ENCODE measurements around the gene NPIPB6.
A peak's percentile ranks its signal among the peaks of the same experiment; 100 is the strongest.
"Not testable (repeated sequence)": the region's sequence is repeated elsewhere in the genome, so short reads cannot be mapped to it uniquely, and the experiment has no call there.

Gene NPIPB6

GRCh38 chr16:28363408-28363807 is at the start of gene NPIPB6:
NPIPB6 (minus strand) TSS chr16:28363508; CDS start chr16:28362822, 686 bp downstream.
- not testable (repeated sequence) for H3K4me3 ChIP-seq (ENCODE audit: low read length); H3K27me3 ChIP-seq (ENCODE audit: control insufficient read depth, insufficient read depth, low read length); H3K9ac ChIP-seq (ENCODE audit: low read length); H3K4me1 ChIP-seq (ENCODE audit: control insufficient read depth, insufficient read depth, low read length); H3K36me3 ChIP-seq (ENCODE audit: control insufficient read depth, insufficient read depth, low read length); H3K27ac ChIP-seq (ENCODE audit: low read depth, low read length)

GRCh38 chr16:28403220-28404072 is 40.1 kb upstream of the NPIPB6 start, which contains the start of gene EIF3CL:
EIF3CL (minus strand) TSS chr16:28403841; CDS start chr16:28403618, 223 bp downstream.
- H3K27ac ChIP-seq (ENCODE audit: low read depth, low read length); H3K4me1 ChIP-seq (ENCODE audit: control insufficient read depth, insufficient read depth, low read length); H3K9ac ChIP-seq (ENCODE audit: low read length); H3K36me3 ChIP-seq (ENCODE audit: control insufficient read depth, insufficient read depth, low read length); H3K27me3 ChIP-seq (ENCODE audit: control insufficient read depth, insufficient read depth, low read length): not testable (repeated sequence)
- peak within 1 kb of the TSS; percentile 48 for H3K4me3 ChIP-seq (ENCODE audit: low read length)

- H3K27me3 ChIP-seq (ENCODE audit: control insufficient read depth, insufficient read depth, low read length); H3K9ac ChIP-seq (ENCODE audit: low read length): not testable (repeated sequence)
Observed at GRCh38 chr16:28392054-28392453, 28.7 kb upstream of the NPIPB6 start.

GRCh38 chr16:28382177-28382867 is 19.0 kb upstream of the NPIPB6 start:
- not testable (repeated sequence) for H3K36me3 ChIP-seq (ENCODE audit: control insufficient read depth, insufficient read depth, low read length); H3K27me3 ChIP-seq (ENCODE audit: control insufficient read depth, insufficient read depth, low read length); H3K9ac ChIP-seq (ENCODE audit: low read length); H3K4me1 ChIP-seq (ENCODE audit: control insufficient read depth, insufficient read depth, low read length); H3K27ac ChIP-seq (ENCODE audit: low read depth, low read length); H3K4me3 ChIP-seq (ENCODE audit: low read length)

More at GRCh38 chr16:28392054-28392453, 28.7 kb upstream of the NPIPB6 start:
- not testable (repeated sequence) for H3K4me3 ChIP-seq (ENCODE audit: low read length); H3K4me1 ChIP-seq (ENCODE audit: control insufficient read depth, insufficient read depth, low read length); H3K36me3 ChIP-seq (ENCODE audit: control insufficient read depth, insufficient read depth, low read length); H3K27ac ChIP-seq (ENCODE audit: low read depth, low read length)

GRCh38 chr16:28377822-28378221 is 14.5 kb upstream of the NPIPB6 start:
- H3K27me3 ChIP-seq (ENCODE audit: control insufficient read depth, insufficient read depth, low read length); H3K36me3 ChIP-seq (ENCODE audit: control insufficient read depth, insufficient read depth, low read length); H3K4me3 ChIP-seq (ENCODE audit: low read length); H3K4me1 ChIP-seq (ENCODE audit: control insufficient read depth, insufficient read depth, low read length); H3K27ac ChIP-seq (ENCODE audit: low read depth, low read length); H3K9ac ChIP-seq (ENCODE audit: low read length): not testable (repeated sequence)

- not testable (repeated sequence) for H3K36me3 ChIP-seq (ENCODE audit: control insufficient read depth, insufficient read depth, low read length); H3K27ac ChIP-seq (ENCODE audit: low read depth, low read length); H3K9ac ChIP-seq (ENCODE audit: low read length); H3K4me1 ChIP-seq (ENCODE audit: control insufficient read depth, insufficient read depth, low read length); H3K4me3 ChIP-seq (ENCODE audit: low read length); H3K27me3 ChIP-seq (ENCODE audit: control insufficient read depth, insufficient read depth, low read length)
Observed at GRCh38 chr16:28377108-28377625, 13.9 kb upstream of the NPIPB6 start.

GRCh38 chr16:28375115-28375514 is 11.8 kb upstream of the NPIPB6 start:
- not testable (repeated sequence) for H3K9ac ChIP-seq (ENCODE audit: low read length); H3K36me3 ChIP-seq (ENCODE audit: control insufficient read depth, insufficient read depth, low read length); H3K27me3 ChIP-seq (ENCODE audit: control insufficient read depth, insufficient read depth, low read length); H3K4me3 ChIP-seq (ENCODE audit: low read length); H3K4me1 ChIP-seq (ENCODE audit: control insufficient read depth, insufficient read depth, low read length); H3K27ac ChIP-seq (ENCODE audit: low read depth, low read length)

GRCh38 chr16:28374281-28374680 is 11.0 kb upstream of the NPIPB6 start:
- not testable (repeated sequence) for H3K4me1 ChIP-seq (ENCODE audit: control insufficient read depth, insufficient read depth, low read length); H3K27ac ChIP-seq (ENCODE audit: low read depth, low read length); H3K9ac ChIP-seq (ENCODE audit: low read length); H3K4me3 ChIP-seq (ENCODE audit: low read length); H3K36me3 ChIP-seq (ENCODE audit: control insufficient read depth, insufficient read depth, low read length); H3K27me3 ChIP-seq (ENCODE audit: control insufficient read depth, insufficient read depth, low read length)

- not testable (repeated sequence) for H3K4me3 ChIP-seq (ENCODE audit: low read length); H3K27me3 ChIP-seq (ENCODE audit: control insufficient read depth, insufficient read depth, low read length); H3K27ac ChIP-seq (ENCODE audit: low read depth, low read length); H3K4me1 ChIP-seq (ENCODE audit: control insufficient read depth, insufficient read depth, low read length); H3K9ac ChIP-seq (ENCODE audit: low read length); H3K36me3 ChIP-seq (ENCODE audit: control insufficient read depth, insufficient read depth, low read length)
Observed at GRCh38 chr16:28367926-28368325, 4.6 kb upstream of the NPIPB6 start.

- H3K27me3 ChIP-seq (ENCODE audit: control insufficient read depth, insufficient read depth, low read length); H3K4me3 ChIP-seq (ENCODE audit: low read length); H3K36me3 ChIP-seq (ENCODE audit: control insufficient read depth, insufficient read depth, low read length); H3K4me1 ChIP-seq (ENCODE audit: control insufficient read depth, insufficient read depth, low read length); H3K27ac ChIP-seq (ENCODE audit: low read depth, low read length); H3K9ac ChIP-seq (ENCODE audit: low read length): not testable (repeated sequence)
Observed at GRCh38 chr16:28364268-28365173, 1.2 kb upstream of the NPIPB6 start.

GRCh38 chr16:28362600-28362999 is 708 bp downstream of the NPIPB6 start:
- not testable (repeated sequence) for H3K36me3 ChIP-seq (ENCODE audit: control insufficient read depth, insufficient read depth, low read length); H3K9ac ChIP-seq (ENCODE audit: low read length); H3K27me3 ChIP-seq (ENCODE audit: control insufficient read depth, insufficient read depth, low read length); H3K27ac ChIP-seq (ENCODE audit: low read depth, low read length); H3K4me3 ChIP-seq (ENCODE audit: low read length); H3K4me1 ChIP-seq (ENCODE audit: control insufficient read depth, insufficient read depth, low read length)

- not testable (repeated sequence) for H3K9ac ChIP-seq (ENCODE audit: low read length); H3K27me3 ChIP-seq (ENCODE audit: control insufficient read depth, insufficient read depth, low read length); H3K4me1 ChIP-seq (ENCODE audit: control insufficient read depth, insufficient read depth, low read length); H3K27ac ChIP-seq (ENCODE audit: low read depth, low read length); H3K4me3 ChIP-seq (ENCODE audit: low read length); H3K36me3 ChIP-seq (ENCODE audit: control insufficient read depth, insufficient read depth, low read length)
Observed at GRCh38 chr16:28338230-28338629, 25.1 kb downstream of the NPIPB6 start.
